ENCODE results near the gene CLN3.
"Not testable (repeated sequence)": the region's sequence is repeated elsewhere in the genome, so short reads cannot be mapped to it uniquely, and the experiment has no call there.

The CLN3 gene

DNA sequence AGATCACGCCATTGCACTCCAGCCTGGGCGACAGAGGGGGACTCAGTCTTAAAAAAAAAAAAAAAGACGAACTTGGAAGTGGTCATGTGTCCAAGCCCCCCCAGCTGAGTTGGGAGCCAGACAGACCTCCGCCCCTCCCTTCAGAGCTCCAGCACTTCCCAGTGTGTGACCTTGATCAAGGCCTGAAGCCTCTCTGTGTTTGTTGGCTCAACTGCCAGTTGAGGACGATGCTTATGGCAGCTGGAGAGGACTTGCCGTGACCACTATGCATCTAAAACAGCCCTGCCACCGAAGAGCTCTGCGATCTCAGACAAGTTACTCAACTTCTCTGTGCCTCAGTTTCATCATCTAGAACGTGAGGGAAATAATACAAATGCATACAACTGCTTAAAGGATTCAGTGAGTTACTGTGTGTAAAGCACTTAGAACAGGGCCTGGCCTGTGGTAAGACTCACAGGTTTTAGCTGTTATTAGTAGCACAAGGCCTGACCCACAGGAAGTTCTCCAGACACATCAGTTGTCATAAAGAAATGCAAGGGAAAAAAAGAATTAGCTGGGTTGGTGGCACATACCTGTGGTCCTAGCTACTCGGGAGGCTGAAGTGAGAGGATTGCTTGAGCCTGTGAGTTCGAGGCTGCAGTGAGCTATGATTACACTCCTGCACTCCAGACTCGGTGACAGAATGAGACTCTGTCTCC lies 21.8 kb upstream of the CLN3 start:
- no peak for DNase-seq (ENCODE audit: low read depth in 2 of 2)

DNA sequence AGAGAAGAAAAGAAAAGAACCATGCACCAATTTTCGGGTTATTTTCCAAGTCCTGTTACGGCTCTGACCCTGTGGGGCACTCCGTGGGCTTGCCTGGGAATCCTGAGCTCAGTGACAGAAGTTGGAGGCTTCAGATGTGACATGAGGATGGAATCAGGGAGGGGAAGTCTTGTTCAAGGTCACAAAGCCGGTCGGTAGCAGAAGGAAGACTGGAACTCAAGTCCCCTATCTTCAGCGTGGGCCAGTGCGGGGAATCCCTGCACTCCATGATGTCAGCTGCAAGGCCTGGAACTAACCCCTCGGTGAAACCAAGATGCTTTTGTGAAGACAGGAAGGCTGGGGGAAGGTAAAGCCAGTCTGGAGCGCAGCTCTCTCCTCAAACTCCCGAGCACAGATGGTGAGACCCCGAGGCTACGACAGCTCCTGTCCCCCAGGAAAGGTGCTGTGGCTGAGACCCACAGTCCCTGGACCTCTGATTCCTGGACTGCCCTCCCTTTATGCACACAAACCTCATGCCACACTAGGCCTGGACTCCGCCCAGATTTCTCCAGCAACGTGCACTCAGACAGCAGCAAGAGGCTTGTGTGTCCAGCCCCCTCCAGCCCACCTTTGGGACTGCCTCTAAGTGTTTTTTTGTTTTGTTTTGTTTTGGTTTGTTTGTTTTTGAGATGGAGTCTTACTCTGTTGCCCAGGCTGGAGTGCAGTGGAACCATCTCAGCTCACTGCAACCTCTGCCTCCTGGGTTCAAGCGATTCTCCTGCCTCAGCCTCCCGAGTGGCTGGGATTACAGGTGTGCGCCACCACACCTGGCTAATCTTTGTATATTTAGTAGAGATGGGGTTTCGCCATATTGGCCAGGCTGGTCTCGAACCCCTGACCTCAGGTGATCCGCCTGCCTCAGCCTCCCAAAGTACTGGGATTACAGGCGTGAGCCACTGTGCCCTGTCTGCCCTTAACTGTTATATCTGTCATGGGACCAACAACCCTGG lies 20.2 kb upstream of the CLN3 start:
- DNase-seq (ENCODE audit: low read depth in 2 of 2): no peak

DNA sequence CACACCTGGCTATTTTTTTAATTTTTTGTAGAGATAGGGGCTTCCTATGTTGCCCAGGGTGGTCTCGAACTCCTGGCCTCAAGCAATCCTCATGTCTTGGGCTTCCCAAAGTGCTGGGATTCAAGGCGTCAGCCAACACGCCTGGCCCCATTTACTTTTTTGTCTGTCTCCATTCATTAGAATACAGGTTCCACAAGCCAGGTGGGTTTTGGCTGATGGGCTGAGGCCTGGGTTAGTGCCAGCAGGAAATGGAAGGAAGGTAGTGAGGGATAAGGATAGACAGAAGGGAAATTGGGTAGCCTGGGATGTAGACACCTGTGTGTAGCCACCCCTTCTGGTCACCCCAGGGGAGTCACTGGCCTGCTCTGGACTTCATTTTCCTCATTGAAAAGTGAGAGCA lies 19.2 kb upstream of the CLN3 start:
- no peak for DNase-seq (ENCODE audit: low read depth in 2 of 2)

DNA sequence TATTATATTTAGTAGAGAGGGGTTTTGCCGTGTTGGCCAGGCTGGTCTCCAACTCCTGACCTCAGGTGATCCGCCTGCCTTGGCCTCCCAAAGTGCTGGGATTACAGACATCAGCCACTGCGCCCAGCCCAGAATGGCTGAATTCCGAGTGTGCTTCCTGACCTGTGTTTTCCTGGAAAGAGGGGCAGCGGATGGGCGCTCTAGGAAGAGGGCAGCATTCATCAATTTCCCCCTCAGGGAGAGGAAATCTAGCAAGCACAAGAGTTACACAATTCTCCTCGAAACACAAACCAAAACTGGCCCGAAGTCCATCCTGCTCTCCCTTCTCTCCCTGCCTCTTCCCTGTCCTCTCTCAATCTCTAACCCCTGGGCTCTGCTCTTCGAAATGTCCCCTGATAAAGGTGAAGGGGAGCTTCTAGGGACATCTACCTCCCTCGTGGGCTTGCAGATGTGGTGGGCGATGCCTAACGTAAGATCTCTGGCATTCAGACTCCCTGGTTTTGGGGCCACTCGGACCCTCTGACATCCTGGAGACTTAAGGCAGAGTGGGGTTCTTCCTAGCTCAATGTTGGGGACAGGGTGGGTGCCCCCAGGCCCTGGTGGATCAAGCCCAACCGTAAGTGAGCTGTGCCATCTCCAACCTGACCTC lies 13.7 kb upstream of the CLN3 start:
- DNase-seq (ENCODE audit: low read depth in 2 of 2): no peak

DNA sequence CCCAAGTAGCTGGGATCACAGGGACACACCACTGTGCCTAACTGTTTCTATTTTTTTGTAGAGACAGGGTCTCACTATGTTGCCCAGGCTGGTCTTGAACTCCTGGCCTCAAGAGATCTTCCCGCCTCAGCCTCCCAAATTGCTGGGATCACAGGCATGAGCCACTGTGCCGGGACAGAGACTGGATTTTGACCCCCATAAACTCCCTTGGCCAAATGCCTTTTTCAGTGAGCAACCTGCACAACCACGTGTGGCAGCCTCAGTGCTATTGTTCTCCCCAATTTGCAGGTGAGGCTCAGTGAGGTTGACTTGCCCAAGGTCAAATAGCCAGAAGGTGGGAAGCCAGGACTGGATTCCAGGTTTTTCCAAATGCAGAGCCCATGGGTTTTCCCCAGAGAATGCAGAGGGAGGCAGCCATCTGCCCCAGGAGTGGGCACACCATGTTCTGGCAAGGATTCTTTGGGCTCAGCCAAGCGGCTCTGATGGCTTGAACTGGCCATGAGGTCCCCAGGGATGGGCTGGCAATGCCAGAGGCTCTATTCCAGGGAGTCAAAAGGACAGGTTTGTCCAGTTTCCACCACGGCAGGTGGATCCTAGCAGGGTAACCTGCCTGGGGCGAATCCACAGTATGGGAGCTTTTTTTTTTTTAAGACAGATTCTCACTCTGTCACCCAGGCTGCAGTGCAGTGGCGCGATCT lies 13.0 kb upstream of the CLN3 start:
- DNase-seq (ENCODE audit: low read depth in 2 of 2): no peak

DNA sequence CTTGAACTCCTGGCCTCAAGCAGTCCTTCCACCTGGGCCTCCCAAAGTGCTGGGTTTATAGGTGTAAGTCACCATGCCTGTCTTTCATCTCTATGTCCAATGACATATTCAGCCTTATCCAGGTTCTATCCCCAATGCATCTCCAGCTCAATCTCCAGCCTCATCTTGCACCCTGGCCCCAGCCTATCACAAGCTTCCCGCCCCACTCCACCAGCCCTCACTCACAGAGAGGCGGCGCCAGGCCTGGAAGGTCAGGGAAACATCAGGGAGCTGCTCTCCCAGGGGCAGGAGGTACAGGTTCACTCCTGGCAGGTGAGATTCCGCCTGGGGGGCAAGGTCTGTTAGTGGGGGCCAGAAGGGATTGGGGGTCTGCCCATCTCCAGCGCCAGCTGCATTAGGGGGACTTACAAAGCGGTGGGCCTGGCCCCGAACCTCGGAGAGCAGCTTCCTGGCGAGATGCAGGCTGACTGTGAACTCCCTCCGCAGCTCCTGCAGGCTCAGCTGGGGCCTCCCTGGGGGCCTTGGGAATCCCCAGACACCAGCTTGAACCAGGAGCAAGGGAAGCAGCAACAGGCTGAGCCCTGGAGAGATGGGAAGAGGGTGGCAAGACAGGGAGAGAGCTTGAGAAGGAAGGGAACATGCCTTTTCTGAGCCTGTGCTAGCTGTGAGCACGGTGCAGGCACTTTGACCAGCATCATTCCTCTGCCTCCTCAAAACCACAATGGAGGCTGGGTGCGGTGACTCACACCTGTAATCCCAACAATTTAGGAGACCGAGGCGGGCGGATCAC lies 11.8 kb upstream of the CLN3 start:
- DNase-seq (ENCODE audit: low read depth in 2 of 2): no peak

DNA sequence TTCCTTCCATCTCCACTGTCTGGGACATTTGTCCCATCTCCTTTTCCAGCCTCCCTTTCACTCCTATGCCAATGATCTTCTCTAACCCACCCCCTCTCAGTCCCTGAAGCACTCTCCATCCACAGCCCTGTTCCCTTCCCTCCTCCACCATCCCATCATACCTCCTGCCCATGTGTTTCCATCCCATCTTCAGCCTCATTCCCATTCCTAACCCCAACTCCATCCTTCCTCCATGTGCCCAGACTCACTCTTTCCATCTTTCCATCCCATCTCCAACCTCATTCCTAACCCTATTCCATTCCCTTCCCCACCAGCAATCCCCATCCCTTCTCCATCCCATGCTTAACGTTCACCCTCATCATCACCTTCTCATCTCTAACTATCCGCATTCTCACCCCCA lies 10.4 kb upstream of the CLN3 start:
- no peak for DNase-seq (ENCODE audit: low read depth in 2 of 2)

DNA sequence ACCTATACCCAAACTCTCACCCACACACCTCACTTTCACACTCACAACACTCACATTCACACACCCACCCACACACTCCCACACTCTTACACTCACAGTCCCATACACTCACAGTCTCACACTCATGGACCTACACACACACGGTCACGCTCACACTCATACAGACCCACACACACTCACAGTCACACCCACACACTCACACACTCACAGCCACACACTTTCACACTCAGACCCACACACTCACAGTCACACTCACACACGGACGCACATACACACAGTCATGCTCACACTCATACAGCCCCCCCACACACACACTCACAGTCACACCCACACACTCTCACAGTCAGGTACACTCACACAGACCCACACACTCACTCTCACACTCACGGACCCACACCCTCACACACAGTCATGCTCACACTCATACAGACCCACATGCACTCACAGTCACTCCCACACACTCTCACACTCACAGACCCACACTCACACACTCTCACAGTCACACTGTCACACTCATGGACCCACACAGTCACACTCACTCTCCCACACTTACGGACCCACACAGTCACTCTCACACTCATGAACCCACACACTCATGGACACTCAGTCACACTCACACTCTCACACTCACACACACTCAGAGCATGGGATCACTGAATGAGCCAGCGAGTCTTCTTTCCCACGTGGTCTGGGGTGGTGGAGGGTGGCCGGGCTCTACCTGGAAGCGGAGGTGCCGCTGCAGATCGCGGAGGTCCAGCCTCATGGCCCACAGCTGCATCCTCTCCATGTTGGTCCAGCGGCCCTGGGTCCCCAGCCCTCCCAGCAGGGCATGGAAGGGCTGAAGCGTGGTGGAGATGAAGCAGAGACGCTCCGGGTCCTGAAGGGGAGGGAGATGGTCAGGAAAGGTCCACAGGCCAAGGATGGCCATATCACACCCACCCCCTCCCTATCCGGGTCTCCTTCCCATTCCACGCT lies 9.7 kb upstream of the CLN3 start:
- DNase-seq (ENCODE audit: low read depth in 2 of 2): no peak

DNA sequence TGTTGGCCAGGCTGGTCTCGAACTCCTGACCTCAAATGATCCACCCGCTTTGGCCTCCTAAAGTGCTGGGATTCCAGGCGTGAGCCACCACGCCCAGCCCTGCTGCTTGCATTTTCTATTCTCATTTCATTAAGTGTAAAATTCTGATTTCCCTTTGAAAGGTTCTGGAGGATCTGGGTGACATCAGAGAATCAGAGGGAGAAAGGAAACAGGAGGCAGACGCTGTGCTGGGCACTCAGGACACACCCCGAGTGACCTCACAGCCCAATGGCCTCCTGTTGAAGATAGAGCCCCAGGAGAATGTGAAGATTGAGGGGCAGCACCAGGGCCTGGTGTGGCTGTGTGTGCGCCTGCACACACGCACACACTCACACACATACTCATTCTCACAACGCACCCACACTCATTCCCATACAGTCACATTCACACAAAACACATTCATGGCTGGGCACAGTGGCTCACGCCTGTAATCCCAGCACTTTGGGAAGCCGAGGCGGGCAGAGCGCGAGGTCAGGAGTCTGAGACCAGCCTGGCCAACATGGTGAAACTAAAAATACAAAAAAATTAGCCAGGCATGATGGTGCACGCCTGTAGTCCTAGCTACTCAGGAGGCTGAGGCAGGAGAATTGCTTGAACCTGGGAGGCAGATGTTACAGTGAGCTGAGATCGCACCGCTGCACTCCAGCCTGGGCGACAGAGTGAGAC lies 8.8 kb upstream of the CLN3 start:
- not testable (repeated sequence) for DNase-seq (ENCODE audit: low read depth in 2 of 2)

DNA sequence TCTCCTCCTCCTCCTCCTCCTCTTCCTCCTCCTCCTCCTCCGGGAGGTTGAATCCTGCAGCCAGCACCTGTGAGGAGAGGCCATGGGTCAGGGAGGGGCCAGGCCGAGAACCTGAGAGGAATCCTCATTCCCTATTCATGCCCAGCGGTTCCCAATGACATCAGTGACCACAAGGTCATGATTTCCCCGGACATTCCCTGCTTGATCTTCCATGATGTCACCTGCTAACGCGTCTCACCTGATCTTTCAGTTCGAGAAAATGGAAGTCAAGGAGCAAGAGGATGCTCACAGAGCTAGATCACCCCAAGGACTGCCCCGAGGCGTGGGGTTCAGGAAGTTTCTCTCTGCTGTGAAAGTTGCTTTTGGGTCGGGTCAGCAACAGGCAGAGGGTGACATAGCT lies 8.0 kb upstream of the CLN3 start:
- DNase-seq (ENCODE audit: low read depth in 2 of 2): no peak

DNA sequence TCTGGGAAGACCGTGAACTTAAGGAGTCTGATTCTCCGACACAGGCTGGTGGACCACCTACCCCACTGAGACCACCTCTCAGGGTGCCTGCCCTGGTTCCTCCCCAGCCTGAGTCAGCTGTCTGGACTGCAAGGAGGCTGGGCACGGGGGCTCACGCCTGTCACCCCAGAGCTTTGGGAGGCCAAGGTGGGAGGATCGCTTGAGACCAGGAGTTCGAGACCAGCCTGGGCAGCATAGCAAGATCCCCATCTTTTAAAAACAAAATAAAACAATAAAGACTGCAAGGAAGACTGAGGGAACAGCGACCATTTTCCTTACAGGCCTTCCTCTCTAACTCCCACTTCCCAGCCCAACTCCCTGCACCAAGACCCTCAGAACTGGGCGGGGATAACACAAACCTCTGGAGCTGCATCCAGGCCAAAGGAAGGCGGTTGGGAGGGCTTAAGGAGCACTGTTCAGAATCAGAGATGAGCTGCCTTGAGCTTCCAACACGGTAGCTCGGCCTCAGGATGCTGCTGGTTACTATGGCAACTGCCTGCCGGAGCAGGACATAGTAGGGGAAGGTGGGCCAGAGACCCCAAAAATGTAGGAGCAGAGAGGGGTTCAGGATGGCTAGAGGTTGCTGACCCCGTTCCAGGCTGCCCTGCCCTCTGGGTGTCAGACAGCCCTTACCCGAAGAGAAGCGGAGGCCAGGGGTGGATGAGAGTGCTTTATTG lies 7.0 kb upstream of the CLN3 start:
- no peak for DNase-seq (ENCODE audit: low read depth in 2 of 2)

DNA sequence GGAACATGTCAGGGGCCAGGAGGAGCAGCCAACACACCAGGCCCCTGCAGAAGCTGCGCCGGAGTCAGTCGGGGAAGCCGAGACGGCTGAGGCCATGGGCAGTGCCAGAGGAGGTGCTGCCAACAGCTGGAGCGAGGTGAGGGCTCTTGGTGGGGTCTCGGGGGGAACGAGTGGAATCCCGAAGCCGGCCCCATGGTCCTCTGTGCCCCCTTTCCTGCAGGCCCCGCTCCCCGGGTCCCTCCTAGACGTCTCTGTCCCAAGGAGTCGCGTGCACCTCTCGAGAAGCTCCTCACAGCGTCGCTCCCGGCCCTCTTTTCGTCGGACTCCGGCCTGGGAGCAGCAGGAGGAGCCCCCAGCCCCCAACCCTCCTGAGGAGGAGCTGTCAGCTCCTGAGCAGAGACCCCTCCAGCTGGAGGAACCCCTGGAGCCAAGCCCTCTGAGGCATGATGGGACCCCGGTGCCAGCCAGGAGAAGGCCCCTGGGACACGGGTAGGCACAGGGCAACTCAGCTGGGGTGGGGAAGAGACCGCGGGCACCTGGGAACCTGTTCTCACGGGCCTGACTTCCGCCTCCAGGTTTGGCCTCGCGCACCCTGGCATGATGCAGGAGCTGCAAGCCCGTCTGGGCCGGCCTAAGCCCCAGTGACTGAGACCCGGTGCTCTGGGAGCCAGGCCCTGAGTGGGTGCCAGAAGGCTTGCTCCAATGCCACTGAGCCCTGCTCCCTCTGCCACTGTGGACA lies 6.2 kb upstream of the CLN3 start:
- no peak for DNase-seq (ENCODE audit: low read depth in 2 of 2)

DNA sequence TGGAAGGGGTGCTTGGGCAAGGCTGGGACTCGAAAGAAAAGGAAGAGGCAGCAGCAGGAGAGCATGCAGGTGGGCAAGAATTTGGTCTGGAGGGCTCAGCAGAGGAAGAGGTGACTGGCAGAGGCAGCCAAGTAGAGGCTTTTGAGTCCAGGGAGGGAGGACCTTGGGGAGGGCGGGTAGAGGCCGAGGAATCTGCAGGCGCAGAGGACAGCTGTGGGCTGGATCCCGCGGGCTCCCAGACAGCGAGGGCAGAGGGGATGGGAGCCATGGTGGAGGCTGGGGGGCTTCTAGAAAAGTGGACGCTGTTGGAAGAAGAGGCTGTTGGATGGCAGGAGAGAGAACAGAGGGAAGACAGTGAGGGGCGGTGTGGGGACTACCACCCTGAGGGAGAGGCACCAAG lies 5.5 kb upstream of the CLN3 start:
- no peak for DNase-seq (ENCODE audit: low read depth in 2 of 2)

DNA sequence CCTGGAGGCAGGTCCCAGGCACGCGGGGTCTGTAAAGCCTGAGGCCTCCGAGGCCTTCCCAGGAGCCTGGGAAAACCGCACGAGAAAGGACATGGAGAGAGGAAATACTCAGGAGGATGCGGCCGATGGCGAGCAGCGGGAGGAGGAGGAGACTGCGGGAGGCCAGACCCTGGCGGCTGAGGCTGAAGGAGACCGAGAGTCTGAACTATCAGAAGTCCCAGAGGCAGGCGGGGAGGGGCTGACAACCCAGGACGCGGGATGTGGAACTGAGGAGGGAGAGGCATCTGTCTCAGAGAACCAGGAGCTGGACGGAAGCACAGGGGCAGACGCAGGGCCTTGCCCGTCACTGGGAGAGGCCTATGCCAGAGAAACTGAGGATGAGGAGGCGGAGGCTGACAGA lies 5.0 kb upstream of the CLN3 start:
- no peak for DNase-seq (ENCODE audit: low read depth in 2 of 2)

DNA sequence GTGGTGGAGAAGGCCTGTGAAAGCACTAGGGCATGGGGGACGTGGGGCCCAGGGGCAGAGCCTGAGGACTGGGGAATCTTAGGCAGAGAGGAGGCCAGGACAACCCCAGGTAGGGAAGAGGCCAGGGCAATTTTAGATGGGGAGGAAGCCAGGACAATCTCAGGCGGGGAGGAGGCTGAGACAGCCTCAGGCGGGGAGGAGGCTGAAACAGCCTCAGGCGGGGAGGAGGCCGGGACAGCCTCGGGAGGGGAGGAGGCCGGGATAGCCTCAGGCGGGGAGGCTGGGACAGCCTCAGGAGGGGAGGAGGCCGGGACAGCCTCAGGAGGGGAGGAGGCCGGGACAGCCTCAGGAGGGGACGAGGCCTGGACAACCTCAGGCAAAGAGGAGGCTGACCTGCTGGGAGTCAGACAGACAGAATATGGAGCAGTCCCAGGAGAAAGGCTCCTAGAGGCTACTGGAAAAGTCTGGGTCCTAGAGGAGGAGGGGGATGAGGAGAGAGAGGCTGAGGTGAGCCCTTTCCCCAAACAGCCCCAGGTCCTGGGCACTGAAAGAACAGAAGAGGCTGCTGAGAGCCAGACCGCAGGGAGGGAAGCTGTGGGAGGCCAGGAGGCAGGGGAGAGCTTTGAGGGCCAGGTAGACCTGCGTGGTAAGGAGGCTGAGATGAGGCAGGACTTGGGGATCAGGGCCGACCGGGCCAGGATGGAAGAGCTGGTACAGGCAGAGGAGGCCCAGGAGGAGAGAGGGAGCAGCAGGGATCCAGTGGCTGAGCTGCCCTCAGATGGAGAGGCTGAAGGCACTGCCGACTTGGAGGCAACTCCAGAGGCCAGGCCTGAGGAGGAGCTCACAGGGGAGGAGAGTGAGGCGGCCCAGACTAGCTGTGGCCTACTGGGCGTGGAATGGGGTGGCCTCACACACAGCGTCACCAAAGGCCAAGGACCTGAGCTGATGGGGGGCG lies 4.2 kb upstream of the CLN3 start:
- DNase-seq (ENCODE audit: low read depth in 2 of 2): no peak

DNA sequence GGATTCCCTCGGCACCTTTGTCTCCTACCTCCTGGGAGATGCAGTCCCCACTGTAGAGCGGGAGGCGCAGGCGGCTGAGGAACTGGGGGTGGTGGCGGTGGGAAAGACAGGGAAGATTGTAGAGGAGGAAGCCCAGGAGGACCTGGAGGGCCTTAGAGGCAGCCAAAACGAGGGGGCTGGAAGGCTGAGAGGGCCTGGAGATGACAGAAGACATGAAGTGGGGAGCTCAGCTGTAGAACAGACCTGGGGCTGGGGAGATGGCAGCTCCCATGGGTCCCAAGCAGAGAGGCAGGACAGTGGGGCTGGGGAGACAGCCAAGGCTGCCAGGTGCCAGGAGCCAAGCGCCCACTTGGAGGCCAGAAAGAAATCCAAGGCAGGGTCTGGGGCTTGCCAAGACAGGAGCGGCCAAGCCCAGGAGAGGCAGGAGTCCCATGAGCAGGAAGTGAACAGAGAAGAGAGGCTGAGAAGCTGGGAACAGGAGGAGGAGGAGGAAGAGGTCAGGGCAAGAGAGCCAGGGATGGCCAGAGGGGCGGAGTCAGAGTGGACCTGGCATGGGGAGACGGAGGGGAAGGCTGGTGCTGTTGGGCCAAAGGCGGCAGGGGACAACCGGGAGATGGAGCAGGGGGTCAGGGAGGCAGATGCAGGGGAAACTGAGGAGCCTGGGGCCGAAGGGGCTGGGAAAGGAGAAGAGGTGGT lies 3.4 kb upstream of the CLN3 start:
- no peak for DNase-seq (ENCODE audit: low read depth in 2 of 2)
